Measurements from ENCODE around the gene DUSP22. TPM values are rescaled to one million over a fixed set of nuclear protein-coding genes. Genes with fewer than 3 reads are reported as not detected.

Gene DUSP22
- total RNA-seq, 1 donor, result 17.0 TPM

DNA sequence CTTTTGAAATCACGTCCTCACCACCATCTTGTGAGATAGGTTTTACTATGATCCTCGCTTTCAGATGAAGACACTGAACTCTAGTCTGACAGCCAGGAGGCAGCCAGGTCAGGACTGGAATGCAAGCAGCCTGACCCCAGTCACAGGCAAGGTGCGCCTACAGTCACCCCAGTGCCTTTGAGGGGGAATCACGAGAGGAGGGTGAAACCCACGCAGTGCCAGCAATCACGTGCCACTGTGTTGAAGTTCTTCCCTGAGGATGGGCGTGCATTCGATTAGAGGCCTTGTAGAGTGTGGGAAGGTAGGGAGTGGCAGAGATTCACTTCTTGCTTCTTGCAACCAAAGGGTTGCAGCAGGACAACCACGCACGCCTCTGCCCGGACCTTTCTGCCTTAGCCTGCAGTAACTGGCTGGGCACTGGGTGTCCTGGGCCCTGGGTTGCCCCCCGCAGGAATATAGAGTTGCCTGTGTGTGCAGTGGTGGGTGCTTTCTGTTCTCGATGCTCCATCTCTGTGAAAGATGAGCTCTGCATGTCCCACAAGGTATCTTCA, 65.6 kb downstream of the DUSP22 start:
- DNase-seq (ENCODE audit: low read depth), result no peak
- H3K4me3 ChIP-seq (ENCODE audit: low read depth, low read length), result no peak overlapping the region
- TF ChIP-seq CTCF (IDR thresholded peaks at IDR 0.05; ENCODE audit: insufficient read depth, low read length), result no peak

- no peak overlapping the region for H3K4me3 ChIP-seq (ENCODE audit: low read depth, low read length)
- no peak for DNase-seq (ENCODE audit: low read depth)
- TF ChIP-seq CTCF (IDR thresholded peaks at IDR 0.05; ENCODE audit: insufficient read depth, low read length), result no peak
Measured at GRCh38 chr6:358432-358831, 66.1 kb downstream of the DUSP22 start.

- DNase-seq (ENCODE audit: low read depth), result no peak
- no peak overlapping the region for H3K4me3 ChIP-seq (ENCODE audit: low read depth, low read length)
- TF ChIP-seq CTCF (IDR thresholded peaks at IDR 0.05; ENCODE audit: insufficient read depth, low read length), result no peak
Measured at GRCh38 chr6:358847-359246, 66.6 kb downstream of the DUSP22 start.

GRCh38 chr6:359261-360035, 67.2 kb downstream of the DUSP22 start:
- DNase-seq (ENCODE audit: low read depth), result no peak
- TF ChIP-seq CTCF (IDR thresholded peaks at IDR 0.05; ENCODE audit: insufficient read depth, low read length), result no peak
- no peak overlapping the region for H3K4me3 ChIP-seq (ENCODE audit: low read depth, low read length)

DNA sequence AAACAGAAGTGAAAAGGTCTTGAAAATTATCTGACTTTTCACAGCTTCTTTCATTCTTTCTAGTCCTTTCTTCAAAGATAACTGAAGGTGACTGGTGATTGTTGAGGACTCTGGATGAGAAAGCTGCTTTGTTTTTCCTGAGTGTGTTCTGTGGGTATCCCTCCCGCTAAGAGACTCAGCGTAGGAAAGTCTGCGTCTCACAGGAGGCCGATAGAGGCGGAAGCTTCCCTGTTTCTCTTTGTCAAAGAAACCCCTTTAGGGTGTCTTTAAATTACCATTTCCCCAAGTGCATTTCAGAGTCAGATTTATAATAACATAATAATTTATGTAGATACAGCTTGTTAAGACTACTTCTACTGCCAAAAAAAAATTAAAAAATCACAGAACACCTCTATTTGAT, 68.1 kb downstream of the DUSP22 start:
- no peak for DNase-seq (ENCODE audit: low read depth)
- H3K4me3 ChIP-seq (ENCODE audit: low read depth, low read length), result no peak overlapping the region
- TF ChIP-seq CTCF (IDR thresholded peaks at IDR 0.05; ENCODE audit: insufficient read depth, low read length), result no peak

DNA sequence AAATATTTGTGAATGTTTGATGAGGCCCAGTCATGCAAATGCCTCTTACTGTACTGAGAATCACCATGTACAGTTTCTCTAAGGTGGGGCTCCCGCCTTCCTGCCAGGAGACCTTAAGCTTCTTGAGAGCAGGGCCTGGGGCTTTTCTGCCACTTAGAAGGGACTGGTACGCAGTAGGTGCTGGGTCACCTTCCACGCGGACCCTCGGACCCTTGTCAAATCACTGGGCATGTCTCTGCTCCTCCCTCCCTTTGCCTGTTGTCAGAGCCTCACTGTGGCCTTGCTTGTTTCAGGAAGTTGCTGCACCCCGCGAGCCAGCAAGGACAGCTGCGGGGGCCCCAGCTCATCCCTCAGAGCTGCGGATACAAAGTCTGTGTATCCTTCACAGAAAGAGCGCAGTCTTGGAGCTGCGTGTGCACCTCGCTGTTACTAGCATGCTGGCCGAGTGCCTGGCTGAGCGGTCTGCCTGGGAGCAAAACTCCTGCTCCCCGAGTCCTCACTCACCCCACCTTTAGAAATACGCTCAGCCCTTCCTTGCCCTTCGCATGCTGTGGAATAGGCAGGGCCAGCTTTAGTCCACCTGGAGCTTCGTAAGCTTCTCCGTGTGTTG, 68.6 kb downstream of the DUSP22 start:
- TF ChIP-seq CTCF (IDR thresholded peaks at IDR 0.05; ENCODE audit: insufficient read depth, low read length), result no peak
- no peak overlapping the region for H3K4me3 ChIP-seq (ENCODE audit: low read depth, low read length)
- DNase-seq (ENCODE audit: low read depth), result no peak

Measured in fibroblast of the aortic adventitia (primary cell).